CD14-positive monocyte (primary cell): ENCODE measurements around the gene GRK6. TPM values are rescaled to one million over a fixed set of nuclear protein-coding genes. Genes with fewer than 3 reads are reported as not detected.

Experiments used
- DNase-seq, 3 donors: peaks; one replicate each; pipeline ENCODE4 v3.0.0-alpha.2; 2011 to 2022
- H2AFZ ChIP-seq: 2 replicates; pipeline ENCODE4 v1.6.0; 2012; ENCODE audit warnings: mild to moderate bottlenecking, low read depth, low read length, inconsistent platforms; ENCODE audit not compliant: insufficient read depth, poor library complexity, severe bottlenecking
- H3K27ac ChIP-seq, 2 donors: 1 replicate in 1 of 2; 2 replicates in 1 of 2; pipeline ENCODE4 v1.5.1; 2012 to 2013; ENCODE audit warnings: low read length in 2 of 2, control low read depth in 1 of 2, inconsistent platforms in 1 of 2, low read depth in 1 of 2, mild to moderate bottlenecking in 1 of 2
- H3K27me3 ChIP-seq, 2 donors: one replicate each; pipeline versions ENCODE4 v1.6.0 to v1.6.1; 2011 to 2013; ENCODE audit warnings: low read length in 2 of 2; ENCODE audit not compliant: control insufficient read depth in 2 of 2, insufficient read depth in 2 of 2
- H3K36me3 ChIP-seq, 2 donors: replicated peaks in 1 of 2; 1 replicate in 1 of 2; 2 replicates in 1 of 2; pipeline versions ENCODE4 v1.5.1 to v1.6.1; 2012 to 2013; ENCODE audit warnings: low read length in 2 of 2, control low read depth in 1 of 2, inconsistent platforms in 1 of 2, mild to moderate bottlenecking in 1 of 2; ENCODE audit not compliant: insufficient read depth in 2 of 2, control insufficient read depth in 1 of 2
- H3K4me1 ChIP-seq, 2 donors: 1 replicate in 1 of 2; 2 replicates in 1 of 2; pipeline versions ENCODE4 v1.5.1 to v1.6.1; 2012 to 2013; ENCODE audit warnings: low read length in 2 of 2, control low read depth in 1 of 2, inconsistent platforms in 1 of 2, mild to moderate bottlenecking in 1 of 2, moderate library complexity in 1 of 2; ENCODE audit not compliant: insufficient read depth in 2 of 2, control insufficient read depth in 1 of 2
- H3K4me2 ChIP-seq: replicated peaks from 2 replicates; pipeline ENCODE3; 2012; ENCODE audit warnings: low read length, moderate library complexity, mild to moderate bottlenecking; ENCODE audit not compliant: poor library complexity, severe bottlenecking; ENCODE audit errors: extremely low read depth
- H3K4me3 ChIP-seq, 3 experiments: fragments of 200-600 bp in 1 of 3; sonication (generic) in 1 of 3; replicated peaks in 1 of 3; 1 replicate in 2 of 3; 2 replicates in 1 of 3; pipeline ENCODE4 v1.5.1; 2011 to 2013; ENCODE audit warnings: low read length in 3 of 3, mild to moderate bottlenecking in 3 of 3, control low read depth in 2 of 3, low read depth in 2 of 3, inconsistent platforms in 1 of 3, moderate library complexity in 1 of 3
- H3K79me2 ChIP-seq: 2 replicates; pipeline ENCODE4 v1.6.0; 2012; ENCODE audit warnings: mild to moderate bottlenecking, control low read depth, inconsistent platforms, low read length, moderate library complexity; ENCODE audit not compliant: insufficient read depth
- H3K9ac ChIP-seq: 2 replicates; pipeline ENCODE4 v1.6.0; 2017; ENCODE audit warnings: low read length, mild to moderate bottlenecking; ENCODE audit not compliant: insufficient read depth, poor library complexity, severe bottlenecking
- H3K9me3 ChIP-seq, 2 donors: replicated peaks in 1 of 2; 1 replicate in 1 of 2; 2 replicates in 1 of 2; pipeline versions ENCODE4 v1.5.1 to v1.6.1; 2012 to 2013; ENCODE audit warnings: low read length in 2 of 2, control low read depth in 1 of 2; ENCODE audit not compliant: control insufficient read depth in 1 of 2, insufficient read depth in 1 of 2
- H4K20me1 ChIP-seq: 2 replicates; pipeline ENCODE4 v1.6.0; 2012; ENCODE audit warnings: mild to moderate bottlenecking, low read length, control low read depth, moderate library complexity; ENCODE audit not compliant: insufficient read depth
- H3K27ac Mint-ChIP-seq, 7 donors: one replicate each; pipeline ENCODE4 v1.8.0; 2020; ENCODE audit warnings: mild to moderate bottlenecking in 7 of 7, mixed read lengths in 7 of 7, moderate library complexity in 6 of 7, inconsistent platforms in 2 of 7
- H3K27me3 Mint-ChIP-seq, 3 donors: one replicate each; pipeline ENCODE4 v1.8.0; 2021 to 2022; ENCODE audit warnings: low read depth in 3 of 3, mild to moderate bottlenecking in 3 of 3, mixed read lengths in 3 of 3, moderate library complexity in 3 of 3, inconsistent platforms in 1 of 3
- H3K36me3 Mint-ChIP-seq, 2 donors: one replicate each; pipeline ENCODE4 v1.8.0; 2020; ENCODE audit warnings: mixed read lengths in 2 of 2, inconsistent platforms in 1 of 2, mild to moderate bottlenecking in 1 of 2
- H3K4me1 Mint-ChIP-seq: one replicate; pipeline ENCODE4 v1.8.0; 2020; ENCODE audit warnings: mild to moderate bottlenecking, mixed read lengths
- H3K4me3 Mint-ChIP-seq, 2 donors: one replicate each; pipeline ENCODE4 v1.8.0; 2020; ENCODE audit warnings: mild to moderate bottlenecking in 2 of 2, mixed read lengths in 2 of 2, moderate library complexity in 1 of 2
- H3K9me3 Mint-ChIP-seq, 7 donors: one replicate each; pipeline ENCODE4 v1.8.0; 2020 to 2022; ENCODE audit warnings: mixed read lengths in 7 of 7, mild to moderate bottlenecking in 6 of 7, moderate library complexity in 6 of 7, inconsistent platforms in 2 of 7
- WGBS: methylation state at CpG from one replicate; pipeline ENCODE4 v1.1.5; 2013; ENCODE audit warnings: missing lambda C conversion rate; ENCODE audit not compliant: insufficient coverage; 5-methylcytosine and 5-hydroxymethylcytosine counted together
- intact Hi-C, 2 donors: fragments of 100-400 bp; cut with micrococcal nuclease; formaldehyde crosslinking; loops; one replicate each; pipeline versions ENCODE4 v1.15.0 to v1.15.1; 2023
- polyA plus RNA-seq, 3 donors: library from polyadenylated mRNA; depleted of rRNA in 1 of 3; unstranded in 2 of 3; stranded (reverse) in 1 of 3; fragments of 300-500 nt in 2 of 3; fragments of >200 nt in 1 of 3; fragmentation: Illumina TruSeq in 2 of 3; gene quantifications; 1 replicate in 2 of 3; 2 replicates in 1 of 3; pipeline ENCODE4 v1.2.3, GENCODE V29; 2012 to 2021
- TF ChIP-seq, protein P1 (sequence below): fragments of 200-600 bp; IDR thresholded peaks from one replicate; pipeline ENCODE4 v1.8.0; 2022; ENCODE audit warnings: antibody characterized with exemption, mild to moderate bottlenecking

Gene GRK6
- polyA plus RNA-seq, 3 donors, result 41.6 to 101 (median 63.4) TPM

- H3K27ac Mint-ChIP-seq, result no peak overlapping the region
Observed at GRCh38 chr5:177466861-177467260, 40.4 kb downstream of the GRK6 start.

GRCh38 chr5:177467436-177467835, 41.0 kb downstream of the GRK6 start:
- H3K27ac Mint-ChIP-seq, result no peak overlapping the region
- WGBS, result 96% methylated on average over 25 of the region's 31 CpGs

More at GRCh38 chr5:177466861-177467260, 40.4 kb downstream of the GRK6 start:
- H2AFZ ChIP-seq, result no peak overlapping the region
- TF ChIP-seq, protein P1, sequence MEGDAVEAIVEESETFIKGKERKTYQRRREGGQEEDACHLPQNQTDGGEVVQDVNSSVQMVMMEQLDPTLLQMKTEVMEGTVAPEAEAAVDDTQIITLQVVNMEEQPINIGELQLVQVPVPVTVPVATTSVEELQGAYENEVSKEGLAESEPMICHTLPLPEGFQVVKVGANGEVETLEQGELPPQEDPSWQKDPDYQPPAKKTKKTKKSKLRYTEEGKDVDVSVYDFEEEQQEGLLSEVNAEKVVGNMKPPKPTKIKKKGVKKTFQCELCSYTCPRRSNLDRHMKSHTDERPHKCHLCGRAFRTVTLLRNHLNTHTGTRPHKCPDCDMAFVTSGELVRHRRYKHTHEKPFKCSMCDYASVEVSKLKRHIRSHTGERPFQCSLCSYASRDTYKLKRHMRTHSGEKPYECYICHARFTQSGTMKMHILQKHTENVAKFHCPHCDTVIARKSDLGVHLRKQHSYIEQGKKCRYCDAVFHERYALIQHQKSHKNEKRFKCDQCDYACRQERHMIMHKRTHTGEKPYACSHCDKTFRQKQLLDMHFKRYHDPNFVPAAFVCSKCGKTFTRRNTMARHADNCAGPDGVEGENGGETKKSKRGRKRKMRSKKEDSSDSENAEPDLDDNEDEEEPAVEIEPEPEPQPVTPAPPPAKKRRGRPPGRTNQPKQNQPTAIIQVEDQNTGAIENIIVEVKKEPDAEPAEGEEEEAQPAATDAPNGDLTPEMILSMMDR, result no peak
- no peaks in the 10 kb centered on the region for H3K79me2 ChIP-seq
- 85% methylated on average over 21 of the region's 25 CpGs for WGBS
- Mint-ChIP-seq H3K4me1 (peaks cover 33% of the 10 kb centered on the region), H3K36me3 (peaks cover 0 to 8% of the 10 kb centered on the region in 2 donors), H3K27me3 (peaks cover 38 to 54% (median 41%) of the 10 kb centered on the region in 3 donors), H3K4me3 (peak overlapping the region; percentile 24 to 76), H3K9me3 (peaks cover 0 to 5% (median 2%) of the 10 kb centered on the region in 7 donors)
- no peaks in the 10 kb centered on the region for H3K36me3 ChIP-seq
- no peak overlapping the region for H3K27ac ChIP-seq
- H3K9me3 ChIP-seq, result peaks cover 0 to 3% of the 10 kb centered on the region in 2 donors
- H3K27me3 ChIP-seq, result peaks cover 4 to 24% of the 10 kb centered on the region in 2 donors
- no peak overlapping the region for H3K9ac ChIP-seq
- H4K20me1 ChIP-seq, result peaks cover 4% of the 10 kb centered on the region
- H3K4me3 ChIP-seq, result no peak overlapping the region
- no peak overlapping the region for H3K4me2 ChIP-seq
- DNase-seq, result no peak
- peaks cover 17 to 28% of the 10 kb centered on the region in 2 donors for H3K4me1 ChIP-seq
- intact Hi-C loops, result no loop called here

More at GRCh38 chr5:177467436-177467835, 41.0 kb downstream of the GRK6 start:
- Histone ChIP-seq H3K27ac (no peak overlapping the region), H3K36me3 (no peaks in the 10 kb centered on the region), H3K4me2 (no peak overlapping the region), H3K79me2 (no peaks in the 10 kb centered on the region), H3K27me3 (peaks cover 10 to 30% of the 10 kb centered on the region in 2 donors), H3K9ac (no peak overlapping the region), H3K9me3 (peaks cover 0 to 9% of the 10 kb centered on the region in 2 donors), H3K4me3 (no peak overlapping the region), H2AFZ (no peak overlapping the region), H4K20me1 (peaks cover 10% of the 10 kb centered on the region), H3K4me1 (peaks cover 14 to 28% of the 10 kb centered on the region in 2 donors)
- intact Hi-C loops, result no loop called here
- peaks cover 44 to 57% (median 44%) of the 10 kb centered on the region in 3 donors for H3K27me3 Mint-ChIP-seq
- H3K4me1 Mint-ChIP-seq, result peaks cover 30% of the 10 kb centered on the region
- no peak overlapping the region for H3K4me3 Mint-ChIP-seq
- TF ChIP-seq, protein P1, result no peak
- peaks cover 2 to 8% of the 10 kb centered on the region in 2 donors for H3K36me3 Mint-ChIP-seq
- H3K9me3 Mint-ChIP-seq, result peaks cover 0 to 7% (median 2%) of the 10 kb centered on the region in 7 donors
- DNase-seq, result no peak
